Activated CD8-positive, alpha-beta memory T cell treated with anti-CD3 and anti-CD28 coated beads, Interleukin-2, amount 10 ng/mL, durations not matched to agents 7 days and 5 days (primary cell): ENCODE data around the gene HMCN1. TPM values are rescaled to one million over a fixed set of nuclear protein-coding genes. Genes with fewer than 3 reads are reported as not detected.

Source experiments
- ATAC-seq: fragments of 150-1000 bp; cut with Tn5 transposase; one replicate; pipeline ENCODE4 v1.10.0; 2021; ENCODE audit warnings: moderate library complexity
- CTCF ChIA-PET: fragments of 350-600 bp; sonication (Branson Sonifier 250); formaldehyde crosslinking; loops from one replicate; lab custom pipeline; 2021; ENCODE audit warnings: antibody characterized with exemption; lab: Charles Lee
- DNase-seq: peaks from one replicate; pipeline ENCODE4 v3.0.0-alpha.2; 2020
- H3K27ac Mint-ChIP-seq: one replicate; pipeline ENCODE4 v1.8.0; 2021; ENCODE audit warnings: mild to moderate bottlenecking, mixed read lengths
- H3K27me3 Mint-ChIP-seq: one replicate; pipeline ENCODE4 v1.8.0; 2021; ENCODE audit warnings: mixed read lengths
- H3K36me3 Mint-ChIP-seq: one replicate; pipeline ENCODE4 v1.8.0; 2021; ENCODE audit warnings: mild to moderate bottlenecking, mixed read lengths
- H3K4me1 Mint-ChIP-seq: one replicate; pipeline ENCODE4 v1.8.0; 2021; ENCODE audit warnings: mixed read lengths
- H3K4me3 Mint-ChIP-seq: one replicate; pipeline ENCODE4 v1.8.0; 2021; ENCODE audit warnings: mild to moderate bottlenecking, moderate library complexity, mixed read lengths
- H3K9me3 Mint-ChIP-seq: one replicate; pipeline ENCODE4 v1.8.0; 2022; ENCODE audit warnings: low read depth, mixed read lengths
- total RNA-seq, 2 experiments: library from RNA; stranded (reverse); gene quantifications; one replicate each; pipeline ENCODE4 v1.2.3, GENCODE V29; 2021

The HMCN1 gene
- total RNA-seq, 2 experiments from 2014 or later: 0.06 to 0.28 TPM

GRCh38 chr1:186042230-186042629, 308.0 kb downstream of the HMCN1 start:
- DNase-seq (no peak), ATAC-seq (no peak)
- no peaks in the 10 kb centered on the region for H3K27me3 Mint-ChIP-seq
- H3K4me1 Mint-ChIP-seq: no peaks in the 10 kb centered on the region
- no peak overlapping the region for H3K4me3 Mint-ChIP-seq
- H3K27ac Mint-ChIP-seq: no peak overlapping the region
- H3K9me3 Mint-ChIP-seq: no peaks in the 10 kb centered on the region
- CTCF ChIA-PET: no interaction called here
- H3K36me3 Mint-ChIP-seq: no peaks in the 10 kb centered on the region

- H3K27ac Mint-ChIP-seq: no peak overlapping the region
- no peaks in the 10 kb centered on the region for H3K4me1 Mint-ChIP-seq
- CTCF ChIA-PET: no interaction called here
- no peak overlapping the region for H3K4me3 Mint-ChIP-seq
- ATAC-seq (no peak), DNase-seq (no peak)
- no peaks in the 10 kb centered on the region for H3K9me3 Mint-ChIP-seq
- no peaks in the 10 kb centered on the region for H3K27me3 Mint-ChIP-seq
- H3K36me3 Mint-ChIP-seq: no peaks in the 10 kb centered on the region
These were observed 309.1 kb downstream of the HMCN1 start for GRCh38 chr1:186043296-186043695.

GRCh38 chr1:186044079-186044685, 310.0 kb downstream of the HMCN1 start:
- Mint-ChIP-seq H3K36me3 (no peaks in the 10 kb centered on the region), H3K4me3 (no peak overlapping the region), H3K27me3 (no peaks in the 10 kb centered on the region), H3K27ac (no peak overlapping the region), H3K9me3 (no peaks in the 10 kb centered on the region), H3K4me1 (no peaks in the 10 kb centered on the region)
- CTCF ChIA-PET: no interaction called here
- ATAC-seq: no peak
- DNase-seq: no peak

- CTCF ChIA-PET: interaction anchor here (1.3 kb wide), 1 partner anchor 11 kb away, joined by 3 read pairs; no protein-coding TSS in a partner anchor
- ATAC-seq (no peak), DNase-seq (no peak)
- Mint-ChIP-seq H3K9me3 (no peaks in the 10 kb centered on the region), H3K27me3 (no peaks in the 10 kb centered on the region), H3K4me3 (no peak overlapping the region), H3K4me1 (no peaks in the 10 kb centered on the region), H3K27ac (no peak overlapping the region), H3K36me3 (no peaks in the 10 kb centered on the region)
These were observed 312.4 kb downstream of the HMCN1 start for GRCh38 chr1:186046437-186047211.

GRCh38 chr1:186050360-186050759, 316.2 kb downstream of the HMCN1 start:
- no peak overlapping the region for H3K27ac Mint-ChIP-seq
- CTCF ChIA-PET: no interaction called here
- no peak overlapping the region for H3K4me3 Mint-ChIP-seq
- no peaks in the 10 kb centered on the region for H3K36me3 Mint-ChIP-seq
- ATAC-seq: no peak
- no peaks in the 10 kb centered on the region for H3K4me1 Mint-ChIP-seq
- DNase-seq: no peak
- H3K27me3 Mint-ChIP-seq: no peaks in the 10 kb centered on the region
- H3K9me3 Mint-ChIP-seq: no peaks in the 10 kb centered on the region

- CTCF ChIA-PET: no interaction called here
- H3K27me3 Mint-ChIP-seq: no peaks in the 10 kb centered on the region
- no peak overlapping the region for H3K27ac Mint-ChIP-seq
- H3K36me3 Mint-ChIP-seq: no peaks in the 10 kb centered on the region
- no peak for ATAC-seq
- H3K4me3 Mint-ChIP-seq: no peak overlapping the region
- H3K4me1 Mint-ChIP-seq: no peaks in the 10 kb centered on the region
- DNase-seq: no peak
- H3K9me3 Mint-ChIP-seq: no peaks in the 10 kb centered on the region
These were observed 319.8 kb downstream of the HMCN1 start for GRCh38 chr1:186054003-186054402.

- no peak overlapping the region for H3K4me3 Mint-ChIP-seq
- ATAC-seq (no peak), DNase-seq (no peak)
- no peaks in the 10 kb centered on the region for H3K4me1 Mint-ChIP-seq
- H3K9me3 Mint-ChIP-seq: no peaks in the 10 kb centered on the region
- CTCF ChIA-PET: no interaction called here
- no peak overlapping the region for H3K27ac Mint-ChIP-seq
- H3K27me3 Mint-ChIP-seq: no peaks in the 10 kb centered on the region
- no peaks in the 10 kb centered on the region for H3K36me3 Mint-ChIP-seq
These were observed 320.7 kb downstream of the HMCN1 start for GRCh38 chr1:186054932-186055331.

GRCh38 chr1:186055846-186056245, 321.7 kb downstream of the HMCN1 start:
- Mint-ChIP-seq H3K36me3 (no peaks in the 10 kb centered on the region), H3K4me1 (no peaks in the 10 kb centered on the region), H3K9me3 (no peaks in the 10 kb centered on the region), H3K4me3 (no peak overlapping the region), H3K27me3 (no peaks in the 10 kb centered on the region), H3K27ac (no peak overlapping the region)
- DNase-seq: no peak
- ATAC-seq: no peak
- CTCF ChIA-PET: no interaction called here

- Mint-ChIP-seq H3K36me3 (no peaks in the 10 kb centered on the region), H3K27me3 (no peaks in the 10 kb centered on the region), H3K27ac (no peak overlapping the region), H3K4me1 (no peaks in the 10 kb centered on the region), H3K9me3 (no peaks in the 10 kb centered on the region), H3K4me3 (no peak overlapping the region)
- CTCF ChIA-PET: no interaction called here
- no peak for ATAC-seq
- no peak for DNase-seq
These were observed 322.9 kb downstream of the HMCN1 start for GRCh38 chr1:186057086-186057485.

- ATAC-seq (no peak), DNase-seq (no peak)
- no peak overlapping the region for H3K27ac Mint-ChIP-seq
- no peaks in the 10 kb centered on the region for H3K4me1 Mint-ChIP-seq
- H3K27me3 Mint-ChIP-seq: no peaks in the 10 kb centered on the region
- CTCF ChIA-PET: no interaction called here
- no peaks in the 10 kb centered on the region for H3K9me3 Mint-ChIP-seq
- H3K4me3 Mint-ChIP-seq: no peak overlapping the region
- no peaks in the 10 kb centered on the region for H3K36me3 Mint-ChIP-seq
These were observed 325.1 kb downstream of the HMCN1 start for GRCh38 chr1:186059311-186059710.

- ATAC-seq: no peak
- Mint-ChIP-seq H3K27me3 (no peaks in the 10 kb centered on the region), H3K4me1 (no peaks in the 10 kb centered on the region), H3K36me3 (no peaks in the 10 kb centered on the region), H3K4me3 (no peak overlapping the region), H3K9me3 (no peaks in the 10 kb centered on the region), H3K27ac (no peak overlapping the region)
- CTCF ChIA-PET: no interaction called here
- DNase-seq: no peak
These were observed 325.6 kb downstream of the HMCN1 start for GRCh38 chr1:186059752-186060151.

GRCh38 chr1:186060226-186060625, 326.0 kb downstream of the HMCN1 start:
- Mint-ChIP-seq H3K4me3 (no peak overlapping the region), H3K27ac (no peak overlapping the region), H3K36me3 (no peaks in the 10 kb centered on the region), H3K4me1 (no peaks in the 10 kb centered on the region), H3K27me3 (no peaks in the 10 kb centered on the region), H3K9me3 (no peaks in the 10 kb centered on the region)
- DNase-seq (no peak), ATAC-seq (no peak)
- CTCF ChIA-PET: no interaction called here

GRCh38 chr1:186063091-186063657, 329.0 kb downstream of the HMCN1 start:
- H3K27me3 Mint-ChIP-seq: no peaks in the 10 kb centered on the region
- ATAC-seq (no peak), DNase-seq (no peak)
- H3K9me3 Mint-ChIP-seq: no peaks in the 10 kb centered on the region
- no peaks in the 10 kb centered on the region for H3K4me1 Mint-ChIP-seq
- H3K27ac Mint-ChIP-seq: no peak overlapping the region
- CTCF ChIA-PET: no interaction called here
- H3K4me3 Mint-ChIP-seq: no peak overlapping the region
- H3K36me3 Mint-ChIP-seq: no peaks in the 10 kb centered on the region

- peaks cover 10% of the 10 kb centered on the region for H3K27me3 Mint-ChIP-seq
- ATAC-seq (no peak), DNase-seq (no peak)
- H3K4me1 Mint-ChIP-seq: no peaks in the 10 kb centered on the region
- CTCF ChIA-PET: no interaction called here
- H3K36me3 Mint-ChIP-seq: no peaks in the 10 kb centered on the region
- H3K9me3 Mint-ChIP-seq: no peaks in the 10 kb centered on the region
- no peak overlapping the region for H3K27ac Mint-ChIP-seq
- H3K4me3 Mint-ChIP-seq: no peak overlapping the region
These were observed 332.2 kb downstream of the HMCN1 start for GRCh38 chr1:186066411-186066810.
